Heart right ventricle (tissue), 16 donors: Measurements from ENCODE around the gene DMRT3. TPM values are rescaled to one million over a fixed set of nuclear protein-coding genes. Genes with fewer than 3 reads are reported as not detected.

Source experiments
- ATAC-seq, 8 donors: fragments of 200-7000 bp; cut with Tn5 transposase; one replicate each; pipeline ENCODE4 v1.9.1; 2020; ENCODE audit warnings: mild to moderate bottlenecking in 8 of 8, moderate library complexity in 8 of 8, moderate number of reproducible peaks in 1 of 8
- DNase-seq, 2 donors: peaks; one replicate each; pipeline ENCODE4 v3.0.0-alpha.2; 2020
- H3K27ac ChIP-seq, 10 donors: fragments of 200-600 bp; sonication (generic) in 2 of 10; one replicate each; pipeline versions ENCODE4 v1.5.0 to v1.8.0; 2020 to 2022; ENCODE audit warnings: mild to moderate bottlenecking in 3 of 10
- H3K27me3 ChIP-seq, 7 donors: fragments of 200-600 bp; one replicate each; pipeline ENCODE4 v1.8.0; 2021 to 2022; ENCODE audit warnings: mild to moderate bottlenecking in 2 of 7
- H3K36me3 ChIP-seq, 9 donors: fragments of 200-600 bp; sonication (generic) in 1 of 9; one replicate each; pipeline versions ENCODE4 v1.5.0 to v1.8.0; 2020 to 2022; ENCODE audit warnings: mild to moderate bottlenecking in 2 of 9
- H3K4me1 ChIP-seq, 9 donors: fragments of 200-600 bp; sonication (generic) in 1 of 9; one replicate each; pipeline versions ENCODE4 v1.5.0 to v1.8.0; 2020 to 2022; ENCODE audit warnings: mild to moderate bottlenecking in 4 of 9
- H3K4me3 ChIP-seq, 10 donors: fragments of 200-600 bp; sonication (generic) in 2 of 10; one replicate each; pipeline versions ENCODE4 v1.5.0 to v1.8.0; 2020 to 2022; ENCODE audit warnings: mild to moderate bottlenecking in 7 of 10, moderate library complexity in 2 of 10
- H3K9me3 ChIP-seq, 11 donors: fragments of 200-600 bp in 10 of 11; sonication (generic) in 2 of 11; one replicate each; pipeline versions ENCODE4 v1.5.0 to v1.8.0; 2013 to 2022; ENCODE audit warnings: mild to moderate bottlenecking in 2 of 11, control low read depth in 1 of 11, moderate library complexity in 1 of 11
- CTCF ChIP-seq, 9 donors: fragments of 200-600 bp; sonication (generic) in 2 of 9; IDR thresholded peaks; one replicate each; pipeline versions ENCODE4 v1.5.0 to v1.8.0; 2021 to 2022; ENCODE audit warnings: antibody characterized with exemption in 9 of 9, mild to moderate bottlenecking in 5 of 9, moderate library complexity in 1 of 9
- WGBS, 2 donors: extraction: QIAGEN DNeasy Blood & Tissue Kit; methylation state at CpG; one replicate each; pipeline ENCODE4 v1.1.7; 2013; ENCODE audit warnings: inconsistent platforms in 1 of 2; 5-methylcytosine and 5-hydroxymethylcytosine counted together
- intact Hi-C, 10 donors: fragments of 100-400 bp; cut with DNase I; formaldehyde crosslinking; loops; one replicate each; pipeline versions ENCODE4 v1.11.1 to v1.14.2; 2022
- polyA plus RNA-seq, 2 donors: library from polyadenylated mRNA; stranded (reverse); fragments of 200-250 nt; gene quantifications; one replicate each; pipeline ENCODE4 v1.2.3, GENCODE V29; 2013
- total RNA-seq, 10 donors: library from RNA; stranded (reverse); fragmentation: NEBNext Ultra II Directional in 3 of 10; extraction: Animal tissue kit (Norgen Biotek cat#: 25700) in 3 of 10; gene quantifications; one replicate each; pipeline versions ENCODE4 v1.2.1 to v1.2.4, GENCODE V29; 2021 to 2023
- donor health status: Arrhythmogenic right ventricular cardiomyopathy.
- donor health status: ischemic (EF 13 %, LVEDD 7.1; RV severe dilation, severe dysfunction).
- donor health status: healthy with polysubstance abuse.
- donor health status: DM: no; HTN: yes; CAD: no.
- donor health status: DM: no; HTN: no; CAD: no.
- donor health status: ischemic (EF 25% LVEDD 6.9; RV normal size, moderate dysfunction).
- donor health status: ischemic (EF 25% LVEDD 5.7; RV mildly dilated, moderate dysfunction).
- donor health status: healthy.
- donor health status: DM: yes; HTN: yes; CAD: no.
- donor health status: Ischemic cardiomyopathy.
- donor health status: ischemic (EF 35%, LVEDD 5.7; RV mildly dilated, moderate dysfunction).
- donor health status: nonischemic (EF 11% LVEDD 7.7; RV severe dilation, severe dysfunction).
- donor health status: DM: yes; HTN: yes; CAD: no.
- donor health status: PGD.
- donor health status: ischemic (EF 29% LVEDD 5.4; RV normal size, mild dysfunction).
- donor health status: nonischemic (EF 23%, LVEDD 6.1; RV moderate dilation, normal function).

DMRT3 gene
- total and polyA plus RNA-seq, 12 donors = not detected

- H3K4me1 ChIP-seq = peaks cover 3 to 58% (median 40%) of the 10 kb centered on the region in 9 donors
- H3K4me3 ChIP-seq = no peak overlapping the region
- ATAC-seq = no peak
Observed at GRCh38 chr9:973295-973834, 3.1 kb upstream of the DMRT3 start.

GRCh38 chr9:974031-974995, 2.1 kb upstream of the DMRT3 start:
- WGBS, 2 donors = 10 to 12% methylated on average over 29 of the region's 29 CpGs

More at GRCh38 chr9:973295-973834, 3.1 kb upstream of the DMRT3 start:
- H3K27me3 ChIP-seq = peaks cover 87 to 100% (median 100%) of the 10 kb centered on the region in 7 donors
- WGBS, 2 donors = 17 to 21% methylated on average over 17 of the region's 17 CpGs
- DNase-seq = no peak
- H3K9me3 ChIP-seq = no peaks in the 10 kb centered on the region
- intact Hi-C loops = loop anchor here in 1 of 10 donors (10.0 kb wide), 1 partner anchor 71 kb away; no protein-coding TSS in a partner anchor
- H3K27ac ChIP-seq = no peak overlapping the region
- TF ChIP-seq CTCF (IDR thresholded peaks at IDR 0.05) = no peak
- no peaks in the 10 kb centered on the region for H3K36me3 ChIP-seq

GRCh38 chr9:974996-975739, 1.3 kb upstream of the DMRT3 start:
- intact Hi-C loops = loop anchor here in 1 of 10 donors (10.0 kb wide), 1 partner anchor 70 kb away; no protein-coding TSS in a partner anchor
- ATAC-seq = no peak

More at GRCh38 chr9:974031-974995, 2.1 kb upstream of the DMRT3 start:
- intact Hi-C loops = loop anchor here in 1 of 10 donors (10.0 kb wide), 1 partner anchor 70 kb away; no protein-coding TSS in a partner anchor
- DNase-seq = no peak
- no peak for TF ChIP-seq CTCF (IDR thresholded peaks at IDR 0.05)
- no peaks in the 10 kb centered on the region for H3K9me3 ChIP-seq
- H3K4me3 ChIP-seq = no peak overlapping the region
- no peak overlapping the region for H3K27ac ChIP-seq
- peaks cover 87 to 100% (median 100%) of the 10 kb centered on the region in 7 donors for H3K27me3 ChIP-seq
- ATAC-seq = no peak
- H3K4me1 ChIP-seq = peaks cover 3 to 55% (median 40%) of the 10 kb centered on the region in 9 donors
- no peaks in the 10 kb centered on the region for H3K36me3 ChIP-seq

More at GRCh38 chr9:974996-975739, 1.3 kb upstream of the DMRT3 start:
- no peak for DNase-seq
- TF ChIP-seq CTCF (IDR thresholded peaks at IDR 0.05) = no peak
- H3K9me3 ChIP-seq = no peaks in the 10 kb centered on the region
- no peak overlapping the region for H3K27ac ChIP-seq
- H3K36me3 ChIP-seq = no peaks in the 10 kb centered on the region
- WGBS, 2 donors = 8 to 12% methylated on average over 24 of the region's 24 CpGs
- peaks cover 3 to 47% (median 39%) of the 10 kb centered on the region in 9 donors for H3K4me1 ChIP-seq
- H3K4me3 ChIP-seq = no peak overlapping the region
- H3K27me3 ChIP-seq = peaks cover 78 to 100% (median 99%) of the 10 kb centered on the region in 7 donors
